ENCODE measurements around the gene SREBF1. TPM values are rescaled to one million over a fixed set of nuclear protein-coding genes. Genes with fewer than 3 reads are reported as not detected.

Gene SREBF1
- total RNA-seq, 1 experiment from 2014 or later: 298 TPM

DNA sequence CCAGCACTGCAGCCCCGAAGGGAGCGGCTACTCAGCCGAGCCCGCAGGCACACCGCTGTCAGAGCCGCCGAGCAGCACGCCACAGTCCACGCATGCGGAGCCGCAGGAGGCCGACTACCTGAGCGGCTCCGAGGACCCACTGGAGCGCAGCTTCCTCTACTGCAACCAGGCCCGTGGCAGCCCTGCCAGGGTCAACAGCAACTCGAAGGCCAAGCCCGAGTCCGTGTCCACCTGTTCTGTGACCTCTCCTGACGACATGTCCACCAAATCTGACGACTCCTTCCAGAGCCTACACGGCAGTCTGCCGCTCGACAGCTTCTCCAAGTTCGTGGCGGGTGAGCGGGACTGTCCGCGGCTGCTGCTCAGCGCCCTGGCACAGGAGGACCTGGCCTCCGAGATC lies 42.4 kb downstream of the SREBF1 start:
- POLR2A ChIA-PET: no interaction called here

More for the DNA sequence above, 42.4 kb downstream of the SREBF1 start:
- H3K9ac ChIP-seq (ENCODE audit: low read length): no peak overlapping the region
- no TSS peak for BruUV-seq (replicated peaks)
- no peaks in the 10 kb centered on the region for H3K9me3 ChIP-seq (ENCODE audit: control insufficient read depth in 1 of 2, insufficient read depth in 1 of 2, low read depth in 1 of 2, low read length in 2 of 2)
- H4K20me1 ChIP-seq (ENCODE audit: insufficient read depth): no peaks in the 10 kb centered on the region
- intact Hi-C loops (cut with micrococcal nuclease): no loop called here
- peaks cover 17% of the 10 kb centered on the region; the same call in 1 of the 2 replicates for H3K79me2 ChIP-seq (ENCODE audit: insufficient read depth, low read length)
- no peaks in the 10 kb centered on the region for H3K9me2 ChIP-seq (ENCODE audit: insufficient read depth)
- H3K4me2 ChIP-seq (ENCODE audit: low read length): no peak overlapping the region
- no peak overlapping the region for H3K27ac ChIP-seq (ENCODE audit: low read depth, low read length)
- CTCF ChIA-PET: no interaction called here
- no peak overlapping the region for H3K4me3 ChIP-seq (replicated peaks in 1 of 2; ENCODE audit: low read depth in 1 of 2, low read length in 2 of 2)
- H3K36me3 ChIP-seq (ENCODE audit: control insufficient read depth in 1 of 2, insufficient read depth in 2 of 2, low read length in 2 of 2): peaks cover 0 to 3% of the 10 kb centered on the region in 2 experiments; a peak in 2 of 4 replicates
- ATAC-seq: no peak
- H3K4me1 ChIP-seq (ENCODE audit: control insufficient read depth in 1 of 2, insufficient read depth in 2 of 2, low read length in 2 of 2): no peaks in the 10 kb centered on the region
- no peak overlapping the region for H2AFZ ChIP-seq (ENCODE audit: low read depth, low read length, poor library complexity, severe bottlenecking)
- no peak for DNase-seq (ENCODE audit: low read depth, low spot score)
- no peaks in the 10 kb centered on the region for H3K27me3 ChIP-seq (ENCODE audit: insufficient read depth, low read length)
- no peak for TF ChIP-seq TCF7L2 (IDR thresholded peaks at IDR 0.05; ENCODE audit: borderline replicate concordance, extremely low read depth, insufficient read depth, insufficient read length)
- no peak for TF ChIP-seq POLR2AphosphoS5 (IDR thresholded peaks at IDR 0.05; ENCODE audit: low read depth, low read length)
- TF ChIP-seq RAD21 (IDR thresholded peaks at IDR 0.05; ENCODE audit: low read depth): no peak
- TF ChIP-seq, protein P1, sequence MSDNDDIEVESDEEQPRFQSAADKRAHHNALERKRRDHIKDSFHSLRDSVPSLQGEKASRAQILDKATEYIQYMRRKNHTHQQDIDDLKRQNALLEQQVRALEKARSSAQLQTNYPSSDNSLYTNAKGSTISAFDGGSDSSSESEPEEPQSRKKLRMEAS (IDR thresholded peaks at IDR 0.05): no peak
- TF ChIP-seq FOSL1 (IDR thresholded peaks at IDR 0.05; ENCODE audit: low read depth): no peak
- TF ChIP-seq CBX3 (IDR thresholded peaks at IDR 0.05; ENCODE audit: low read depth): no peak
- TF ChIP-seq, protein P2, sequence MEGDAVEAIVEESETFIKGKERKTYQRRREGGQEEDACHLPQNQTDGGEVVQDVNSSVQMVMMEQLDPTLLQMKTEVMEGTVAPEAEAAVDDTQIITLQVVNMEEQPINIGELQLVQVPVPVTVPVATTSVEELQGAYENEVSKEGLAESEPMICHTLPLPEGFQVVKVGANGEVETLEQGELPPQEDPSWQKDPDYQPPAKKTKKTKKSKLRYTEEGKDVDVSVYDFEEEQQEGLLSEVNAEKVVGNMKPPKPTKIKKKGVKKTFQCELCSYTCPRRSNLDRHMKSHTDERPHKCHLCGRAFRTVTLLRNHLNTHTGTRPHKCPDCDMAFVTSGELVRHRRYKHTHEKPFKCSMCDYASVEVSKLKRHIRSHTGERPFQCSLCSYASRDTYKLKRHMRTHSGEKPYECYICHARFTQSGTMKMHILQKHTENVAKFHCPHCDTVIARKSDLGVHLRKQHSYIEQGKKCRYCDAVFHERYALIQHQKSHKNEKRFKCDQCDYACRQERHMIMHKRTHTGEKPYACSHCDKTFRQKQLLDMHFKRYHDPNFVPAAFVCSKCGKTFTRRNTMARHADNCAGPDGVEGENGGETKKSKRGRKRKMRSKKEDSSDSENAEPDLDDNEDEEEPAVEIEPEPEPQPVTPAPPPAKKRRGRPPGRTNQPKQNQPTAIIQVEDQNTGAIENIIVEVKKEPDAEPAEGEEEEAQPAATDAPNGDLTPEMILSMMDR (IDR thresholded peaks at IDR 0.05 in 2 of 3, conservative IDR thresholded peaks at IDR 0.05 in 1 of 3; ENCODE audit: borderline replicate concordance in 1 of 3, insufficient read depth in 1 of 3, low read depth in 2 of 3, low read length in 2 of 3): no peak
- TF ChIP-seq ZNF274 (IDR thresholded peaks at IDR 0.05; ENCODE audit: low read depth, low read length): no peak
- no peak for TF ChIP-seq EGR1 (IDR thresholded peaks at IDR 0.05; ENCODE audit: low read depth)
- TF ChIP-seq, protein P3, sequence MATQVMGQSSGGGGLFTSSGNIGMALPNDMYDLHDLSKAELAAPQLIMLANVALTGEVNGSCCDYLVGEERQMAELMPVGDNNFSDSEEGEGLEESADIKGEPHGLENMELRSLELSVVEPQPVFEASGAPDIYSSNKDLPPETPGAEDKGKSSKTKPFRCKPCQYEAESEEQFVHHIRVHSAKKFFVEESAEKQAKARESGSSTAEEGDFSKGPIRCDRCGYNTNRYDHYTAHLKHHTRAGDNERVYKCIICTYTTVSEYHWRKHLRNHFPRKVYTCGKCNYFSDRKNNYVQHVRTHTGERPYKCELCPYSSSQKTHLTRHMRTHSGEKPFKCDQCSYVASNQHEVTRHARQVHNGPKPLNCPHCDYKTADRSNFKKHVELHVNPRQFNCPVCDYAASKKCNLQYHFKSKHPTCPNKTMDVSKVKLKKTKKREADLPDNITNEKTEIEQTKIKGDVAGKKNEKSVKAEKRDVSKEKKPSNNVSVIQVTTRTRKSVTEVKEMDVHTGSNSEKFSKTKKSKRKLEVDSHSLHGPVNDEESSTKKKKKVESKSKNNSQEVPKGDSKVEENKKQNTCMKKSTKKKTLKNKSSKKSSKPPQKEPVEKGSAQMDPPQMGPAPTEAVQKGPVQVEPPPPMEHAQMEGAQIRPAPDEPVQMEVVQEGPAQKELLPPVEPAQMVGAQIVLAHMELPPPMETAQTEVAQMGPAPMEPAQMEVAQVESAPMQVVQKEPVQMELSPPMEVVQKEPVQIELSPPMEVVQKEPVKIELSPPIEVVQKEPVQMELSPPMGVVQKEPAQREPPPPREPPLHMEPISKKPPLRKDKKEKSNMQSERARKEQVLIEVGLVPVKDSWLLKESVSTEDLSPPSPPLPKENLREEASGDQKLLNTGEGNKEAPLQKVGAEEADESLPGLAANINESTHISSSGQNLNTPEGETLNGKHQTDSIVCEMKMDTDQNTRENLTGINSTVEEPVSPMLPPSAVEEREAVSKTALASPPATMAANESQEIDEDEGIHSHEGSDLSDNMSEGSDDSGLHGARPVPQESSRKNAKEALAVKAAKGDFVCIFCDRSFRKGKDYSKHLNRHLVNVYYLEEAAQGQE (IDR thresholded peaks at IDR 0.05; ENCODE audit: low read depth): no peak
- no peak for TF ChIP-seq CEBPB (IDR thresholded peaks at IDR 0.05; ENCODE audit: low read depth)
- no peak for TF ChIP-seq ELF1 (IDR thresholded peaks at IDR 0.05; ENCODE audit: borderline replicate concordance, low read depth)
- TF ChIP-seq SRF (IDR thresholded peaks at IDR 0.05; ENCODE audit: low read depth): no peak
- RAD21 ChIA-PET (ENCODE audit: low non-redundant PET in 1 of 2, low total read pairs in 2 of 2, uncharacterized antibody in 2 of 2, unreplicated experiment in 2 of 2): no interaction called here

All from HCT116 (cell line).